GM12801 (cell line): ENCODE results near the gene PNKP.

Experiments
- CTCF ChIP-seq: IDR thresholded peaks from one replicate; pipeline ENCODE4 v1.5.1; 2011; ENCODE audit warnings: control low read depth; ENCODE audit not compliant: insufficient read length; ENCODE audit errors: extremely low read depth

Gene PNKP

GRCh38 chr19:49872245-49873128 lies 5.1 kb upstream of the PNKP start:
- no peak for TF ChIP-seq CTCF

GRCh38 chr19:49871349-49871985 lies 4.1 kb upstream of the PNKP start:
- TF ChIP-seq CTCF = no peak

GRCh38 chr19:49870309-49870901 lies 3.0 kb upstream of the PNKP start:
- TF ChIP-seq CTCF = no peak

GRCh38 chr19:49869484-49870308 lies 2.3 kb upstream of the PNKP start:
- no peak for TF ChIP-seq CTCF

- TF ChIP-seq CTCF = no peak
Measured at GRCh38 chr19:49869009-49869483, 1.7 kb upstream of the PNKP start.

- TF ChIP-seq CTCF = no peak
Measured at GRCh38 chr19:49864890-49865289, 2.5 kb downstream of the PNKP start.
